Measurements from ENCODE around the gene NCK2.

The NCK2 gene

GRCh38 chr2:105788670-105789290, 44.1 kb downstream of the NCK2 start:
- no peak for DNase-seq (ENCODE audit: extremely low read depth, low read depth)

GRCh38 chr2:105789745-105790460, 45.2 kb downstream of the NCK2 start:
- TF ChIP-seq CTCF (IDR thresholded peaks at IDR 0.05; ENCODE audit: low read depth, low read length), result no peak
- no peak for DNase-seq (ENCODE audit: extremely low read depth, low read depth)

More at GRCh38 chr2:105788670-105789290, 44.1 kb downstream of the NCK2 start:
- TF ChIP-seq CTCF (IDR thresholded peaks at IDR 0.05; ENCODE audit: low read depth, low read length), result no peak

- no peak for TF ChIP-seq CTCF (IDR thresholded peaks at IDR 0.05; ENCODE audit: low read depth, low read length)
- no peak for DNase-seq (ENCODE audit: extremely low read depth, low read depth)
Observed at GRCh38 chr2:105790461-105791149, 45.9 kb downstream of the NCK2 start.

- no peak for DNase-seq (ENCODE audit: extremely low read depth, low read depth)
- no peak for TF ChIP-seq CTCF (IDR thresholded peaks at IDR 0.05; ENCODE audit: low read depth, low read length)
Observed at GRCh38 chr2:105791229-105791628, 46.5 kb downstream of the NCK2 start.

GRCh38 chr2:105792561-105792960, 47.8 kb downstream of the NCK2 start:
- no peak for DNase-seq (ENCODE audit: extremely low read depth, low read depth)
- TF ChIP-seq CTCF (IDR thresholded peaks at IDR 0.05; ENCODE audit: low read depth, low read length), result no peak

GRCh38 chr2:105793196-105793975, 48.7 kb downstream of the NCK2 start:
- no peak for DNase-seq (ENCODE audit: extremely low read depth, low read depth)
- no peak for TF ChIP-seq CTCF (IDR thresholded peaks at IDR 0.05; ENCODE audit: low read depth, low read length)

Measured in AG09319 (cell line).